LNCAP (cell line): ENCODE data around the gene WDR36.

Experiments used
- TF ChIP-seq, protein P1 (sequence below): fragments of 450-650 bp; IDR thresholded peaks from 2 replicates; pipeline ENCODE4 v1.5.1; 2017; ENCODE audit warnings: mild to moderate bottlenecking

Gene WDR36

DNA sequence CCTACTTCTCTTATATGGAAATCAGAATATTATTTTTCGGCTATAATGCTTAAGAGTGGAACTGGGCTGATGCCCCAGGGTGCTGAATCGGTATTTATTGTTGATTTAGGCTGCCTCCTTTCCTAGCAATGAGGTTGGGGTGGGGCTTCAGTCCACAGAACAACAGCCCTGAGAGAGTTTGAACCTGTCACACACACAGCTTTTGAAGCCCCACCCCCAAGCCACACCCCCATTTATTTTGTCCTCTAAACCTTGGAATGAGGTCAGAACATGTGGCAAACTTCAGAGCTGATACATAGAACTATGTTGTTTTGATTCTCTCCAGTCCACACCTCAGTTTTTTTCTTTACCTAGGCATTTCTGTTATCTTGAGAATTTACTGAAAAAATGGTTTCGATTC lies 80.4 kb downstream of the WDR36 start:
- TF ChIP-seq, protein P1, sequence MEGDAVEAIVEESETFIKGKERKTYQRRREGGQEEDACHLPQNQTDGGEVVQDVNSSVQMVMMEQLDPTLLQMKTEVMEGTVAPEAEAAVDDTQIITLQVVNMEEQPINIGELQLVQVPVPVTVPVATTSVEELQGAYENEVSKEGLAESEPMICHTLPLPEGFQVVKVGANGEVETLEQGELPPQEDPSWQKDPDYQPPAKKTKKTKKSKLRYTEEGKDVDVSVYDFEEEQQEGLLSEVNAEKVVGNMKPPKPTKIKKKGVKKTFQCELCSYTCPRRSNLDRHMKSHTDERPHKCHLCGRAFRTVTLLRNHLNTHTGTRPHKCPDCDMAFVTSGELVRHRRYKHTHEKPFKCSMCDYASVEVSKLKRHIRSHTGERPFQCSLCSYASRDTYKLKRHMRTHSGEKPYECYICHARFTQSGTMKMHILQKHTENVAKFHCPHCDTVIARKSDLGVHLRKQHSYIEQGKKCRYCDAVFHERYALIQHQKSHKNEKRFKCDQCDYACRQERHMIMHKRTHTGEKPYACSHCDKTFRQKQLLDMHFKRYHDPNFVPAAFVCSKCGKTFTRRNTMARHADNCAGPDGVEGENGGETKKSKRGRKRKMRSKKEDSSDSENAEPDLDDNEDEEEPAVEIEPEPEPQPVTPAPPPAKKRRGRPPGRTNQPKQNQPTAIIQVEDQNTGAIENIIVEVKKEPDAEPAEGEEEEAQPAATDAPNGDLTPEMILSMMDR = no peak

DNA sequence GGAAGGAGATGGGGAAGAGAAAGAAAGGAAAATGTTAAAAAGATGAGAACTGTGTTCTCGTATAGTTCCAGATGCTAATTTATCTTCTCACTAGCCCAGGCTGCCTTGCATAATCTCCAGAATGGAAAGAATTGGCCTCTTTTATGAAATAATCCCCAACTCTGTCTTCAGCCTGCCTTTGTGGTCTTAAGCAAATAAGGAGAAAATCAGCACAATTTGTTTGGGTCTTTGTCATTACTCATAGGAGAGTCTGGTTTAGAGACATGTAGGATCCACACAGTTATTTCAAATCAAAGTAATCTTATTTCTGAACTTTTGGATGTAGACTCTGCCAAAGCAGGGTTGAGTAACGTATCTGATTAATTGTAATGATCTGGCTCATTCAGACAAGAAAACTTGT lies 81.3 kb downstream of the WDR36 start:
- TF ChIP-seq, protein P1 = no peak
